GM18498 (cell line): Measurements from ENCODE around the gene ACSF2.
"Not testable (repeated sequence)": the region's sequence is repeated elsewhere in the genome, so short reads cannot be mapped to it uniquely, and the experiment has no call there.

ENCODE experiments used
- ATAC-seq: cut with Tn5 transposase; IDR thresholded peaks from one replicate; pipeline ENCODE4 v1.9.1; 2021; ENCODE audit warnings: mild to moderate bottlenecking, moderate library complexity; ENCODE audit not compliant: unreplicated experiment

The ACSF2 gene

GRCh38 chr17:50425682-50426471 is at the start of gene ACSF2:
TSS of gene ACSF2 (plus strand) at chr17:50426218. CDS start at chr17:50426262, 44 bp downstream.
- peak; percentile 73 for ATAC-seq

- ATAC-seq = no peak
Measured at GRCh38 chr17:50379351-50380132, 46.5 kb upstream of the ACSF2 start.

GRCh38 chr17:50380369-50381259 is 45.4 kb upstream of the ACSF2 start:
- no peak for ATAC-seq

- ATAC-seq = no peak
Measured at GRCh38 chr17:50381260-50381815, 44.7 kb upstream of the ACSF2 start.

- no peak for ATAC-seq
Measured at GRCh38 chr17:50381920-50382319, 44.1 kb upstream of the ACSF2 start.

- ATAC-seq = no peak
Measured at GRCh38 chr17:50382931-50383330, 43.1 kb upstream of the ACSF2 start.

- no peak for ATAC-seq
Measured at GRCh38 chr17:50386510-50386909, 39.5 kb upstream of the ACSF2 start.

- no peak for ATAC-seq
Measured at GRCh38 chr17:50388728-50389127, 37.3 kb upstream of the ACSF2 start.

- no peak for ATAC-seq
Measured at GRCh38 chr17:50389534-50389933, 36.5 kb upstream of the ACSF2 start.

GRCh38 chr17:50392621-50393020 is 33.4 kb upstream of the ACSF2 start:
- ATAC-seq = no peak

GRCh38 chr17:50393700-50394099 is 32.3 kb upstream of the ACSF2 start:
- ATAC-seq = no peak

GRCh38 chr17:50394711-50395110 is 31.3 kb upstream of the ACSF2 start:
- no peak for ATAC-seq

GRCh38 chr17:50396261-50397110 is 29.5 kb upstream of the ACSF2 start:
- no peak for ATAC-seq

- ATAC-seq = peak; percentile 97
Measured at GRCh38 chr17:50397111-50397918, 28.7 kb upstream of the ACSF2 start, which contains the start of gene LRRC59. TSS of gene LRRC59 (minus strand) at chr17:50397523. CDS start at chr17:50397317, 206 bp downstream.

- no peak for ATAC-seq
Measured at GRCh38 chr17:50397919-50398285, 28.1 kb upstream of the ACSF2 start.

- ATAC-seq = not testable (repeated sequence)
Measured at GRCh38 chr17:50398672-50399071, 27.3 kb upstream of the ACSF2 start.

GRCh38 chr17:50399591-50399990 is 26.4 kb upstream of the ACSF2 start:
- not testable (repeated sequence) for ATAC-seq

GRCh38 chr17:50405351-50405750 is 20.7 kb upstream of the ACSF2 start:
- ATAC-seq = not testable (repeated sequence)

GRCh38 chr17:50406578-50406977 is 19.4 kb upstream of the ACSF2 start:
- no peak for ATAC-seq
